ENCODE results near the gene PSME3.

The PSME3 gene

GRCh38 chr17:42817866-42818265 lies 15.3 kb upstream of the PSME3 start:
- DNase-seq (ENCODE audit: low read depth) = no peak

DNA sequence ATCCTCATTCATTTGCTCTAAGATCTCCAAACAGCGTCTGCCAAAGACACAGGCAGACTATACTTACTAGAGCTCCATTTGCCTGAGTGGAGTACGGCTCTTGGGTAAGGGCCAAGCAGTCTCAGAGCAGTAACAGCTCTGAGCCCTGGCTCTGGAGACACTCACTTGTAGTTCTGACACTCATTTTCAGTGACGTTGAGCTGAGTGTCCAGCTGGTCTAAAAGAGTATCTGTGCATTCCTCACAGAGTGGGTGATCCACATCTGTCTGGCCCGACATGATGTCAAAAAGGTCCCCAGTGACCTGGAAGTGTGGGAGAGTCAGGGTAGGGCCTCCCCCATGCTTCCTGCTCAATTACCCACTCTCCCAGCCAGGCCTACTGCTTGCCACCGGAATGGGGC lies 14.8 kb upstream of the PSME3 start:
- no peak for DNase-seq (ENCODE audit: low read depth)

- DNase-seq (ENCODE audit: low read depth) = peak; percentile 59
These were observed 13.2 kb upstream of the PSME3 start for GRCh38 chr17:42819939-42820535.

DNA sequence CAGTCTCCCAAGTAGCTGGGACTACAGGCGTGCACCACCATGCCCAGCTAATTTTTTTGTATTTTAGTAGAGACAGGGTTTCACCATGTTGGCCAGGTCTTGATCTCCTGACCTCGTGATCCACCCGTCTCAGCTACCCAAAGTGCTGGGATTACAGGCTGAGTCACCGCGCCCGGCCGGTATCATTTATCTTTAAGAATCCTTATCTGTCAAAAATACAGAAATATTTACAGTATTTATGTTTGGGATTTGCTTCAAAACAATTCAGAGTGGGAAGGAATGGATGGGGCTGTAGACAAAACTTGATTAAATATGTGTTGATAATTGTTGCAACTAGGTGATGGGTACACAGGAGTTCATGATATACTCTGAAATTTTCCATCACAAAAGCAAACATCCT lies 12.0 kb upstream of the PSME3 start:
- no peak for DNase-seq (ENCODE audit: low read depth)

- DNase-seq (ENCODE audit: low read depth) = no peak
These were observed 5.7 kb upstream of the PSME3 start for GRCh38 chr17:42827472-42827871.

DNA sequence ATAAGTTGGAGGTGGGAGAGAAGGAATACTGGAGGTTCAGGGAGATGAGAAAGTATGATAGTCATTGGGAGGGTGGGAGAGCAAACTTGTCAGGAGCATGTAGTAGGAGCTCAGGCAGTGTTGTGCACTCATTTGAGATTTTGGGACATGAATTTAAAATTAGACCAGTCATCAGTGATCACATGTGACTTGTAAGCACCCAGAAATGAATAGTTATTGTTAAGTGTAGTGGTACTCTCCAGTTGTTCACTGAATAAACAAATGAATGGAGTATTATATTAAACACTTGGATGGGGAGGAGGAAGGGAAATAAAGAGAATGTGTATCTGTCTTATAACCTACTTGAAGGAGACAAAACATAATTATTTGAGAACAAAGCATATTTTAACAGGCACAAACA lies 2.2 kb upstream of the PSME3 start:
- no peak for DNase-seq (ENCODE audit: low read depth)

- DNase-seq (ENCODE audit: low read depth) = no peak
These were observed 824 bp upstream of the PSME3 start for GRCh38 chr17:42832213-42832933.

DNA sequence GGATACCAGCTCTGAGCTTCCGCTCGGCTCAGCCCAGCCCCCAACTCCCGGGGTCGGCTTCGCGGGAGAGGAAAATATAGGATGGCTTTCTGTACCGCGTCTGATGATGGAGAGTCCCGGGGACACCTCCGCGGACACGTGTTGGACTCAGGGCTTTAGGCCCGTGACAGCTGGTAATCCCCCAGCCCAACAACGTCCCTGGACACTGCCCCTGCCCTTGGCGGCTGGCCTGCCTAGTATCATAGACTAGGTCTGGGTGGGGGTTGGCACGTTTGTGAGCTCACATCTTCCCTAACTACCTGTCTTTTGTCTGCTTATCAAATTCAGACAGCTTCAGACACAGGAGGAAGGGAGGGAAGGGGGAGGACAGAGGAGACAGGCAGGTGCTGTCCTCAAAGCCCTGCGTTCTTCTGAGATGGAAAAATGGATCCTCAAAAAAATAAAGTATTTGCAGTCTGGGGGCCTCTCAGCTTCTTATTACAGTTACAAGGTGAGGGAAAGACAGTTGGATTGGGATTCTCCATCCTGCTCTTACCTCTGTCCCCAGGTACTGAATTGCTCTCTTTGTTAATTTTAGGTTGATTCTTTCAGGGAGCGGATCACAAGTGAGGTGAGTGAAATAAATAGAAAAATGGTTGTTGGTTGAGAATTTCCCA lies 698 bp downstream of the PSME3 start:
- no peak for DNase-seq (ENCODE audit: low read depth)

GRCh38 chr17:42835732-42836131 lies 2.5 kb downstream of the PSME3 start:
- no peak for DNase-seq (ENCODE audit: low read depth)

GRCh38 chr17:42841975-42842685 lies 8.9 kb downstream of the PSME3 start:
- no peak for DNase-seq (ENCODE audit: low read depth)

GRCh38 chr17:42843358-42843934 lies 10.2 kb downstream of the PSME3 start:
- no peak for DNase-seq (ENCODE audit: low read depth)

GRCh38 chr17:42844271-42844670 lies 11.1 kb downstream of the PSME3 start, which contains the start of gene AOC2:
TSS of gene AOC2 (plus strand) at chr17:42844580. CDS start at chr17:42844627, 47 bp downstream.
- DNase-seq (ENCODE audit: low read depth) = no peak

DNA sequence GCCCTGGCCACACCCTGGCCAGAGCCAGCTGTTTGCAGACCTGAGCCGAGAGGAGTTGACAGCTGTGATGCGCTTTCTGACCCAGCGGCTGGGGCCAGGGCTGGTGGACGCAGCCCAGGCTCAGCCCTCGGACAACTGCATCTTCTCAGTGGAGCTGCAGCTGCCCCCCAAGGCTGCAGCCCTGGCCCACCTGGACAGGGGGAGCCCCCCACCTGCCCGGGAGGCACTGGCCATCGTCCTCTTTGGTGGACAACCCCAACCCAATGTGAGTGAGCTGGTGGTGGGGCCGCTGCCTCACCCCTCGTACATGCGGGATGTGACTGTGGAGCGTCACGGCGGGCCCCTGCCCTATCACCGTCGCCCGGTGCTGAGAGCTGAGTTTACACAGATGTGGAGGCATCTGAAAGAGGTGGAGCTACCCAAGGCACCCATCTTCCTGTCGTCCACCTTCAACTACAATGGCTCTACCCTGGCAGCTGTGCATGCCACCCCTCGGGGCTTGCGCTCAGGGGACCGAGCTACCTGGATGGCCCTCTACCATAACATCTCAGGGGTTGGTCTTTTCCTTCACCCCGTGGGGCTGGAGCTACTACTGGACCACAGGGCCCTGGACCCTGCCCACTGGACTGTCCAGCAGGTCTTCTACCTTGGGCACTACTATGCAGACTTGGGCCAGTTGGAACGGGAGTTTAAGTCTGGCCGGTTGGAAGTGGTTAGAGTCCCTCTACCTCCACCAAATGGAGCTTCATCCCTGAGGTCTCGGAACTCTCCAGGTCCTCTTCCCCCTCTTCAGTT lies 11.8 kb downstream of the PSME3 start:
- DNase-seq (ENCODE audit: low read depth) = no peak

GRCh38 chr17:42845556-42845917 lies 12.3 kb downstream of the PSME3 start:
- no peak for DNase-seq (ENCODE audit: low read depth)

DNA sequence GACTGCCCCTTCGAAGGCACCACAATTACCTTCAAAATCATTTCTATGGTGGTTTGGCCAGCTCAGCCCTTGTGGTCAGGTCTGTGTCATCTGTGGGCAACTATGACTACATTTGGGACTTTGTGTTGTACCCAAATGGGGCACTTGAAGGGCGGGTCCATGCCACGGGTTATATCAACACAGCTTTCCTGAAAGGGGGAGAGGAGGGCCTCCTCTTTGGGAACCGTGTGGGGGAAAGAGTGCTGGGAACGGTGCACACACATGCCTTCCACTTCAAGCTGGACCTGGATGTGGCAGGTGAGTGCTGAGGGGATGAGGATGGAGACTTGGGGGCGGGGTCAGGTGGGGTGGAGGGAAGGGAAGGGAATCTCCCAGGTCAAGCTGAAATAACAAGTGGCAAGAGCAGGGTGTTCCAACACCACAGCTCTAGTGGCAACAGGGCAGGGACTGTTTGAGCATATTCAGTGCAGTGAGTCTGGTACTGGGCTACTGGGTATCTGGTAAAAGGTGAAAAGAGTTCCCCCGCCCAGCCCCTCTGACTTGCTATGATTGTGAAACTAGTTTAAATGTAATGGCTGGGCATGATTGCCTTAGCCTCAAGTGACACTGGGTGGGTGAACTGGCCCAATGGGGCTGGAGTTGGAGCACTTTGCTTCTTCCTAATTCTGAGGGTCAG lies 12.9 kb downstream of the PSME3 start:
- DNase-seq (ENCODE audit: low read depth) = no peak

DNA sequence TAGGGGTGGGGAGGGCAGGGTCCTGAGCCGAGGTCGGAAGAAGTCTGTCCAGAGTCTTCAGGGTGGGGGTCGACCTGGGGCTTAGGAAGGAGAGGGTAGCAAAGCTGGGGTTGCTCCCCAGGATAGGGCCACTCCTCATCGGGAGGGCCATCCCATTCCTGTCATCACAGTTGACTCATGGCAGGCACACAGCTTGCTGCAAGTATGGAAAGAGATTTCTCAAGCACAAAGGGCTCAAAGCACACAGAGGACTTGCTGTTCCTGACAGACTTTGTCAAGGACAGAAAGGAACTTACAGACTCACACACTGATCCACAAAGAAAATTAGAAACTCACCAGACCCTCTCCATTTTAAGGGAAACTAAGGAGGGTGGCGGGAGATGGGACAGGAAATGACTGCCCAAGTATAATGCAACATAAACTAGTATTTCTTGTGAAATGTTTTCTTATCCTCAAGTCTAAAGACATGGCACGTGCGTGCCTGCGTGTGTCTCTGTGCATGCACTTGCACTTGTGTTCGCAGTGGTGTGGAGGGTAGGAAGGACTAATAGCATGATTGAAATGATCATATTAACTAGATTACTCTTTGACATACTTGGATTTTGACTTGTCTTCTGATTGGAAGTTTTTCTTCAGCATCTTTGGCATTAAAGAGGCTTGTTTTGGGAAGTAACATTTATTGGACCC lies 13.5 kb downstream of the PSME3 start:
- DNase-seq (ENCODE audit: low read depth) = no peak

DNA sequence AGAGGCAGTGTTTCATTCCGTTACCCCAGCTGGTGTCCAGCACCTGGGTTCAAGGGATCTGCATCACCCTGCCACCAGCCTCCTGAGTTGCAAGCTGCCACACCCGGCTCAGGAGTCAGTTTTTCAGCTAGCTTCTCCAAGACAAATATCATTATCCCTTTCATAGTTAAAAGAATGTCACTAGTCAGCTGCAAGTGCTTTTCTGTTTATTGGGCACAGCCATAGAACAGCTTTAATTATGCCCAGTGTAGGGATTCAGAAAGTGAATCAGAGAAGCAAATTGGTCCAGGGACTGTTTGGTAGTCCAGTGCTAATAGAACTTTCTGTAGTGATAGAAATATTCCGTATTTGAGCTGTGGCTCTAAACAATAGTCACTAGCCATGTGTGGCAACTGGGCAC lies 14.9 kb downstream of the PSME3 start:
- DNase-seq (ENCODE audit: low read depth) = no peak

DNA sequence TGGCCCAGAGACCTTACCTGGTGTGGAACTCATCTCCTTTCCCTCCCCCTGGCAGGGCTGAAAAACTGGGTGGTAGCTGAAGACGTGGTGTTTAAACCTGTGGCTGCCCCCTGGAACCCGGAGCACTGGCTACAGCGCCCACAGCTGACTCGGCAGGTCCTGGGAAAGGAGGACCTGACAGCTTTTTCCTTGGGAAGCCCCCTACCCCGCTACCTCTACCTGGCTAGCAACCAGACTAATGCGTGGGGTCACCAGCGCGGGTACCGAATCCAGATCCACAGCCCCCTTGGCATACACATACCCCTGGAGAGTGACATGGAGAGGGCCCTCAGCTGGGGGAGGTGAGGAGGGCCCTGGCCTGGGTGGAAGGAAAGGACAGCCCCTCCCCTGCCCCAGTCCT lies 15.8 kb downstream of the PSME3 start:
- no peak for DNase-seq (ENCODE audit: low read depth)

- no peak for DNase-seq (ENCODE audit: low read depth)
These were observed 16.4 kb downstream of the PSME3 start for GRCh38 chr17:42849451-42850181.

DNA sequence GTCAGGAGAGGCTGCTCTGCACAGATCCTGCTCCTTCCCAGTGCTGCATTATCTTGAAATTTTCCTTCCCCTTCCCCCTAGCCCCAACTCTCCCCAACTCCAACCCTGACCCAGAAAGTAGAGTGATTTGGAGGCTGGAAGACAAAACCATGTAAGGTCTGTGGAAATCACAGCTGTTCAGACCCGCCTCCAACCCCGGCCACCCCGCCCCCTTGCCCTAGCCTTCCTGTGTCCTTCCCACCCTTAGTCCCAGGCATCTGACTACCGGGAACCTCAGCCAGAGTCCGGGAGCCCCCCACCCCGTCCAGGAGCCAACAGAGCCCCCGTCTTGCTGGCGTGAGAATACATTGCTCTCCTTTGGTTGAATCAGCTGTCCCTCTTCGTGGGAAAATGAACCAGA lies 17.8 kb downstream of the PSME3 start, which contains the start of gene AOC3:
AOC3 (plus strand) TSS at position 246 of the 400 bp plus-strand sequence; CDS start at position 391, 145 bp downstream.
- DNase-seq (ENCODE audit: low read depth) = no peak

Measured in stimulated activated CD8-positive, alpha-beta memory T cell treated with anti-CD3 and anti-CD28 coated beads, Interleukin-7, amount 100 ng/mL, for 24 hours (primary cell).